Measurements from ENCODE around the gene ID4.

ID4 gene

GRCh38 chr6:19836799-19837510, at the start of gene ID4:
Gene ID4 (plus strand): TSS chr6:19837370. CDS start chr6:19837755, 385 bp downstream.
- TF ChIP-seq NFIC (IDR thresholded peaks at IDR 0.05) (0 out of 2 replicates have a peak, but pooled peaks have one; percentile 6), TEAD4 (IDR thresholded peaks at IDR 0.05) (0 out of 2 replicates have a peak, but pooled peaks have one; percentile 27), FOXM1 (IDR thresholded peaks at IDR 0.05; ENCODE audit: borderline replicate concordance, low read depth) (no peak), TAF1 (IDR thresholded peaks at IDR 0.05; ENCODE audit: low read depth) (peak; percentile 76; the same call in 1 of the 2 replicates), MAX (IDR thresholded peaks at IDR 0.05) (peak; percentile 60), YY1 (IDR thresholded peaks at IDR 0.05; ENCODE audit: low read depth) (0 out of 2 replicates have a peak, but pooled peaks have one; percentile 36), REST (IDR thresholded peaks at IDR 0.05; ENCODE audit: low read depth) (no peak)

- TF ChIP-seq CEBPB (IDR thresholded peaks at IDR 0.05) (no peak), USF1 (IDR thresholded peaks at IDR 0.05) (no peak), ZBTB7A (IDR thresholded peaks at IDR 0.05; ENCODE audit: low read depth) (no peak), EGR1 (IDR thresholded peaks at IDR 0.05) (no peak), FOXM1 (IDR thresholded peaks at IDR 0.05; ENCODE audit: borderline replicate concordance, low read depth) (no peak), EP300 (IDR thresholded peaks at IDR 0.05; ENCODE audit: borderline replicate concordance) (no peak), RAD21 (IDR thresholded peaks at IDR 0.05; ENCODE audit: low read depth) (no peak), YY1 (IDR thresholded peaks at IDR 0.05; ENCODE audit: low read depth) (no peak), TEAD4 (IDR thresholded peaks at IDR 0.05) (no peak), CREB1 (IDR thresholded peaks at IDR 0.05; ENCODE audit: low read depth) (no peak), NFIC (IDR thresholded peaks at IDR 0.05) (no peak), TAF1 (IDR thresholded peaks at IDR 0.05; ENCODE audit: low read depth) (no peak), REST (IDR thresholded peaks at IDR 0.05; ENCODE audit: low read depth) (no peak), TCF12 (IDR thresholded peaks at IDR 0.05; ENCODE audit: low read depth) (no peak), MAX (IDR thresholded peaks at IDR 0.05) (no peak)
These were observed 48.5 kb upstream of the ID4 start for GRCh38 chr6:19788686-19789085.

- TF ChIP-seq EP300 (IDR thresholded peaks at IDR 0.05; ENCODE audit: borderline replicate concordance): no peak
- TF ChIP-seq CREB1 (IDR thresholded peaks at IDR 0.05; ENCODE audit: low read depth): no peak
- no peak for TF ChIP-seq USF1 (IDR thresholded peaks at IDR 0.05)
- no peak for TF ChIP-seq YY1 (IDR thresholded peaks at IDR 0.05; ENCODE audit: low read depth)
- TF ChIP-seq TAF1 (IDR thresholded peaks at IDR 0.05; ENCODE audit: low read depth): no peak
- TF ChIP-seq TCF12 (IDR thresholded peaks at IDR 0.05; ENCODE audit: low read depth): no peak
- no peak for TF ChIP-seq CEBPB (IDR thresholded peaks at IDR 0.05)
- TF ChIP-seq TEAD4 (IDR thresholded peaks at IDR 0.05): no peak
- TF ChIP-seq MAX (IDR thresholded peaks at IDR 0.05): no peak
- no peak for TF ChIP-seq NFIC (IDR thresholded peaks at IDR 0.05)
These were observed 47.9 kb upstream of the ID4 start for GRCh38 chr6:19789100-19789803.

GRCh38 chr6:19791267-19791666, 45.9 kb upstream of the ID4 start:
- TF ChIP-seq USF1 (IDR thresholded peaks at IDR 0.05): no peak
- no peak for TF ChIP-seq CREB1 (IDR thresholded peaks at IDR 0.05; ENCODE audit: low read depth)
- no peak for TF ChIP-seq TEAD4 (IDR thresholded peaks at IDR 0.05)
- TF ChIP-seq MAX (IDR thresholded peaks at IDR 0.05): no peak
- TF ChIP-seq RAD21 (IDR thresholded peaks at IDR 0.05; ENCODE audit: low read depth): no peak
- no peak for TF ChIP-seq YY1 (IDR thresholded peaks at IDR 0.05; ENCODE audit: low read depth)
- TF ChIP-seq NFIC (IDR thresholded peaks at IDR 0.05): no peak
- TF ChIP-seq TAF1 (IDR thresholded peaks at IDR 0.05; ENCODE audit: low read depth): no peak
- no peak for TF ChIP-seq CEBPB (IDR thresholded peaks at IDR 0.05)
- no peak for TF ChIP-seq REST (IDR thresholded peaks at IDR 0.05; ENCODE audit: low read depth)
- no peak for TF ChIP-seq ZBTB7A (IDR thresholded peaks at IDR 0.05; ENCODE audit: low read depth)
- TF ChIP-seq EGR1 (IDR thresholded peaks at IDR 0.05): no peak
- no peak for TF ChIP-seq EP300 (IDR thresholded peaks at IDR 0.05; ENCODE audit: borderline replicate concordance)
- no peak for TF ChIP-seq FOXM1 (IDR thresholded peaks at IDR 0.05; ENCODE audit: borderline replicate concordance, low read depth)
- no peak for TF ChIP-seq TCF12 (IDR thresholded peaks at IDR 0.05; ENCODE audit: low read depth)

All from Ishikawa (cell line).